HL-60 (cell line): ENCODE results near the gene WIPF1.
"Not testable (repeated sequence)": the region's sequence is repeated elsewhere in the genome, so short reads cannot be mapped to it uniquely, and the experiment has no call there.

Experiments used
- DNase-seq, 2 experiments: peaks; one replicate each; pipeline ENCODE4 v3.0.0-alpha.2; 2010 to 2020; ENCODE audit warnings: low read depth in 1 of 2, low spot score in 1 of 2
- H3K27ac ChIP-seq: fragments of 250-450 bp; sonication (Bioruptor Pico); replicated peaks from 2 replicates; pipeline ENCODE4 v1.5.1; 2020; ENCODE audit warnings: mild to moderate bottlenecking, moderate library complexity
- H3K27me3 ChIP-seq: fragments of 250-450 bp; sonication (Bioruptor Pico); 2 replicates; pipeline ENCODE4 v1.5.1; 2021; ENCODE audit warnings: mild to moderate bottlenecking, moderate library complexity; ENCODE audit not compliant: insufficient read depth, poor library complexity, severe bottlenecking
- H3K4me3 ChIP-seq: replicated peaks from 2 replicates; pipeline ENCODE4 v1.5.1; 2011; ENCODE audit warnings: mild to moderate bottlenecking, control low read depth, low read length; ENCODE audit not compliant: insufficient read depth
- CTCF ChIP-seq: IDR thresholded peaks from one replicate; pipeline ENCODE4 v1.5.1; 2011; ENCODE audit warnings: low read length, control low read depth, inconsistent platforms; ENCODE audit not compliant: insufficient read depth
- GABPA ChIP-seq: IDR thresholded peaks from 2 replicates; pipeline ENCODE4 v1.6.1; 2012; ENCODE audit warnings: low read depth
- POLR2AphosphoS5 ChIP-seq: IDR thresholded peaks from 2 replicates; pipeline ENCODE4 v1.6.1; 2012; ENCODE audit warnings: low read depth
- REST ChIP-seq: IDR thresholded peaks from 2 replicates; pipeline ENCODE4 v1.6.1; 2012; ENCODE audit warnings: low read depth; ENCODE audit not compliant: insufficient replicate concordance
- SPI1 ChIP-seq: IDR thresholded peaks from 2 replicates; pipeline ENCODE4 v1.6.1; 2012; ENCODE audit warnings: low read depth, mild to moderate bottlenecking, borderline replicate concordance

Gene WIPF1

GRCh38 chr2:174551697-174552096 lies 45.9 kb downstream of the WIPF1 start:
- TF ChIP-seq CTCF (no peak), SPI1 (no peak), GABPA (no peak), POLR2AphosphoS5 (no peak), REST (no peak)
- no peak overlapping the region for H3K4me3 ChIP-seq
- no peak for DNase-seq
- H3K27ac ChIP-seq: no peak overlapping the region
- no peaks in the 10 kb centered on the region for H3K27me3 ChIP-seq

- not testable (repeated sequence) for H3K27ac ChIP-seq, DNase-seq, H3K27me3 ChIP-seq, H3K4me3 ChIP-seq
Measured at GRCh38 chr2:174548646-174549045, 49.0 kb downstream of the WIPF1 start.

- H3K4me3 ChIP-seq, DNase-seq, H3K27ac ChIP-seq, H3K27me3 ChIP-seq: not testable (repeated sequence)
Measured at GRCh38 chr2:174548021-174548420, 49.6 kb downstream of the WIPF1 start.

GRCh38 chr2:174546519-174547506 lies 50.8 kb downstream of the WIPF1 start:
- DNase-seq: peak in 1 of 2 experiments; percentile 56
- Histone ChIP-seq H3K4me3 (no peak overlapping the region), H3K27me3 (peaks cover 7% of the 10 kb centered on the region), H3K27ac (no peak overlapping the region)
- TF ChIP-seq CTCF (peak; percentile 30), POLR2AphosphoS5 (no peak)

GRCh38 chr2:174545240-174545639 lies 52.4 kb downstream of the WIPF1 start:
- H3K4me3 ChIP-seq: no peak overlapping the region
- no peak for DNase-seq
- TF ChIP-seq GABPA (no peak), POLR2AphosphoS5 (no peak), SPI1 (no peak), CTCF (no peak), REST (no peak)
- H3K27ac ChIP-seq: no peak overlapping the region
- H3K27me3 ChIP-seq: peaks cover 7% of the 10 kb centered on the region
